ENCODE measurements around the gene LRIT3.

Gene LRIT3

DNA sequence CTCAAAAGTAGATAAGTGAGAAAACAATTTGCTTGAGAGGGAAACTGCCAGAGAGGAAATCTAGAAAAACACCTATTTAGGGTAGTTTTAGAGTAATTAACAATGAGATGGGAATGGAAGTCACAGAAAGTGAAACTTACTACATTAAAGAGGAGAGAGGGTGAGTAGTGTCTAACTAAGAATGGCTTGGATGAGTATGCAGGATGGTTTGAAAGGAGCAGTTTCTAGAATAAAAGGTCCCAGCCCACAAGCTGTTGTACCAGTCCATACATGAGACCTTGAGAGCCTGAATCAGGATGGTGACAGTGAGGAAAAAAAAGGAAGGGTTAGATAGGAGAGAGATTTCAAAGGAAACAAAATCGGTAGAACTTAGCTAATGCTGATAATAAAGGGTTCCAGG lies 31.0 kb upstream of the LRIT3 start:
- TF ChIP-seq ISL1 (CRISPR knock-in tag; IDR thresholded peaks at IDR 0.05) (no peak), ZFP3 (CRISPR knock-in tag; IDR thresholded peaks at IDR 0.05) (no peak), PPARA (CRISPR knock-in tag; IDR thresholded peaks at IDR 0.05; ENCODE audit: borderline replicate concordance) (no peak), CSDC2 (CRISPR knock-in tag; IDR thresholded peaks at IDR 0.05) (no peak), OSR1 (CRISPR knock-in tag; IDR thresholded peaks at IDR 0.05) (no peak)
- TF ChIP-seq, protein P1, sequence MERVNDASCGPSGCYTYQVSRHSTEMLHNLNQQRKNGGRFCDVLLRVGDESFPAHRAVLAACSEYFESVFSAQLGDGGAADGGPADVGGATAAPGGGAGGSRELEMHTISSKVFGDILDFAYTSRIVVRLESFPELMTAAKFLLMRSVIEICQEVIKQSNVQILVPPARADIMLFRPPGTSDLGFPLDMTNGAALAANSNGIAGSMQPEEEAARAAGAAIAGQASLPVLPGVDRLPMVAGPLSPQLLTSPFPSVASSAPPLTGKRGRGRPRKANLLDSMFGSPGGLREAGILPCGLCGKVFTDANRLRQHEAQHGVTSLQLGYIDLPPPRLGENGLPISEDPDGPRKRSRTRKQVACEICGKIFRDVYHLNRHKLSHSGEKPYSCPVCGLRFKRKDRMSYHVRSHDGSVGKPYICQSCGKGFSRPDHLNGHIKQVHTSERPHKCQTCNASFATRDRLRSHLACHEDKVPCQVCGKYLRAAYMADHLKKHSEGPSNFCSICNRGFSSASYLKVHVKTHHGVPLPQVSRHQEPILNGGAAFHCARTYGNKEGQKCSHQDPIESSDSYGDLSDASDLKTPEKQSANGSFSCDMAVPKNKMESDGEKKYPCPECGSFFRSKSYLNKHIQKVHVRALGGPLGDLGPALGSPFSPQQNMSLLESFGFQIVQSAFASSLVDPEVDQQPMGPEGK (CRISPR knock-in tag; IDR thresholded peaks at IDR 0.05; ENCODE audit: borderline replicate concordance) = no peak
- TF ChIP-seq, protein P2, sequence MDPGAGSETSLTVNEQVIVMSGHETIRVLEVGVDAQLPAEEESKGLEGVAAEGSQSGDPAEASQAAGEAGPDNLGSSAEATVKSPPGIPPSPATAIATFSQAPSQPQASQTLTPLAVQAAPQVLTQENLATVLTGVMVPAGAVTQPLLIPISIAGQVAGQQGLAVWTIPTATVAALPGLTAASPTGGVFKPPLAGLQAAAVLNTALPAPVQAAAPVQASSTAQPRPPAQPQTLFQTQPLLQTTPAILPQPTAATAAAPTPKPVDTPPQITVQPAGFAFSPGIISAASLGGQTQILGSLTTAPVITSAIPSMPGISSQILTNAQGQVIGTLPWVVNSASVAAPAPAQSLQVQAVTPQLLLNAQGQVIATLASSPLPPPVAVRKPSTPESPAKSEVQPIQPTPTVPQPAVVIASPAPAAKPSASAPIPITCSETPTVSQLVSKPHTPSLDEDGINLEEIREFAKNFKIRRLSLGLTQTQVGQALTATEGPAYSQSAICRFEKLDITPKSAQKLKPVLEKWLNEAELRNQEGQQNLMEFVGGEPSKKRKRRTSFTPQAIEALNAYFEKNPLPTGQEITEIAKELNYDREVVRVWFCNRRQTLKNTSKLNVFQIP (CRISPR knock-in tag; IDR thresholded peaks at IDR 0.05; ENCODE audit: borderline replicate concordance, low read depth) = no peak
- ATAC-seq = no peak

DNA sequence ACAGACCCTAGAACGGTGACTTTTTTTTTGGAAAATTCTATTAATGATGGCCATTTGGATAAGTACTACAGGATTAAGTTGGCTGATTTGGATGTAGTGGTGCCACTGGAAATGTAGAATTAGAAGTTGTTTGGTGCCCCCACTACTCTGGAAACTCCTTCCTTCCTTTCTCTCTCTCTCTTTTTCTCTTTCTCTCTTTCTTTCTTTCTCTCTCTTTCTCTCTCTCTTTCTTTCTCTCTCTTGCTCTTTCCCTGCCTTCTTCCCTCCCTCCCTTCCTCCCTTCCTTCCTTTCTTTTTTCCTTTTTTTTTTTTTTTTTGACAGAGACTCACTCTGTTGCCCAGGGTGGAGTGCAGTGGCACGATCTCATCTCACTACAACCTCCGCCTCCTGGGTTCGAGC lies 29.6 kb upstream of the LRIT3 start:
- no peak for ATAC-seq
- TF ChIP-seq SNAI2 (CRISPR knock-in tag; IDR thresholded peaks at IDR 0.05) (no peak), ZFP30 (CRISPR knock-in tag; IDR thresholded peaks at IDR 0.05) (no peak), BACH2 (CRISPR knock-in tag; IDR thresholded peaks at IDR 0.05; ENCODE audit: borderline replicate concordance) (no peak)
- TF ChIP-seq, protein P3, sequence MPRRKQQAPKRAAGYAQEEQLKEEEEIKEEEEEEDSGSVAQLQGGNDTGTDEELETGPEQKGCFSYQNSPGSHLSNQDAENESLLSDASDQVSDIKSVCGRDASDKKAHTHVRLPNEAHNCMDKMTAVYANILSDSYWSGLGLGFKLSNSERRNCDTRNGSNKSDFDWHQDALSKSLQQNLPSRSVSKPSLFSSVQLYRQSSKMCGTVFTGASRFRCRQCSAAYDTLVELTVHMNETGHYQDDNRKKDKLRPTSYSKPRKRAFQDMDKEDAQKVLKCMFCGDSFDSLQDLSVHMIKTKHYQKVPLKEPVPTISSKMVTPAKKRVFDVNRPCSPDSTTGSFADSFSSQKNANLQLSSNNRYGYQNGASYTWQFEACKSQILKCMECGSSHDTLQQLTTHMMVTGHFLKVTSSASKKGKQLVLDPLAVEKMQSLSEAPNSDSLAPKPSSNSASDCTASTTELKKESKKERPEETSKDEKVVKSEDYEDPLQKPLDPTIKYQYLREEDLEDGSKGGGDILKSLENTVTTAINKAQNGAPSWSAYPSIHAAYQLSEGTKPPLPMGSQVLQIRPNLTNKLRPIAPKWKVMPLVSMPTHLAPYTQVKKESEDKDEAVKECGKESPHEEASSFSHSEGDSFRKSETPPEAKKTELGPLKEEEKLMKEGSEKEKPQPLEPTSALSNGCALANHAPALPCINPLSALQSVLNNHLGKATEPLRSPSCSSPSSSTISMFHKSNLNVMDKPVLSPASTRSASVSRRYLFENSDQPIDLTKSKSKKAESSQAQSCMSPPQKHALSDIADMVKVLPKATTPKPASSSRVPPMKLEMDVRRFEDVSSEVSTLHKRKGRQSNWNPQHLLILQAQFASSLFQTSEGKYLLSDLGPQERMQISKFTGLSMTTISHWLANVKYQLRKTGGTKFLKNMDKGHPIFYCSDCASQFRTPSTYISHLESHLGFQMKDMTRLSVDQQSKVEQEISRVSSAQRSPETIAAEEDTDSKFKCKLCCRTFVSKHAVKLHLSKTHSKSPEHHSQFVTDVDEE (CRISPR knock-in tag; IDR thresholded peaks at IDR 0.05) = no peak

DNA sequence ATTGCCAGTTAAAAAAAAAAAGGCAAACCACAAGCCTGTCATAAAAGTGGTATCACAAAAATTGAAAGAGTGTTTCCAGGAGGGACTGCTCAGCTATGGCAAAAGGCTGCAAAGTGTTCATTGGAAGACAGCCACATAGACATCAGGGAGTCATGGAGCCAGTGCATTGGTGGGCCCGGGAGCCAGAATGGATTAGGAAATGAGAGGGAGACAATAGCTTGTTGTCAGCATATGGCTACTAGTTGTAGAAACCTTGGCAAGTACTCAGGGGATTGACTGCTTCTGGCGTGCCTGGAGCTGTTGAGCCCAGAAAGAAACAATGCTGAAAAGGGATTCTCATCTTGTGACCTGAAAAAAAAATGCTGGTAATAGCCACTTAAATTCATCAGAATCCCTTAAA lies 27.3 kb upstream of the LRIT3 start:
- no peak for ATAC-seq
- no peak for TF ChIP-seq BACH2 (CRISPR knock-in tag; IDR thresholded peaks at IDR 0.05; ENCODE audit: borderline replicate concordance)
- no peak for TF ChIP-seq GLIS3 (CRISPR knock-in tag; IDR thresholded peaks at IDR 0.05)
- TF ChIP-seq ZNF565 (CRISPR knock-in tag; conservative IDR thresholded peaks at IDR 0.05; ENCODE audit: low read depth) = no peak
- no peak for TF ChIP-seq OSR1 (CRISPR knock-in tag; IDR thresholded peaks at IDR 0.05)
- no peak for TF ChIP-seq ARNTL (CRISPR knock-in tag; IDR thresholded peaks at IDR 0.05; ENCODE audit: borderline replicate concordance, low read depth)
- TF ChIP-seq, protein P2 (CRISPR knock-in tag; IDR thresholded peaks at IDR 0.05; ENCODE audit: borderline replicate concordance, low read depth) = no peak
- TF ChIP-seq CSDC2 (CRISPR knock-in tag; IDR thresholded peaks at IDR 0.05) = no peak
- no peak for TF ChIP-seq TOX (CRISPR knock-in tag; IDR thresholded peaks at IDR 0.05; ENCODE audit: borderline replicate concordance)
- TF ChIP-seq ZFP30 (CRISPR knock-in tag; IDR thresholded peaks at IDR 0.05) = no peak
- TF ChIP-seq PPARA (CRISPR knock-in tag; IDR thresholded peaks at IDR 0.05; ENCODE audit: borderline replicate concordance) = no peak
- no peak for TF ChIP-seq ZNF70 (CRISPR knock-in tag; IDR thresholded peaks at IDR 0.05)

DNA sequence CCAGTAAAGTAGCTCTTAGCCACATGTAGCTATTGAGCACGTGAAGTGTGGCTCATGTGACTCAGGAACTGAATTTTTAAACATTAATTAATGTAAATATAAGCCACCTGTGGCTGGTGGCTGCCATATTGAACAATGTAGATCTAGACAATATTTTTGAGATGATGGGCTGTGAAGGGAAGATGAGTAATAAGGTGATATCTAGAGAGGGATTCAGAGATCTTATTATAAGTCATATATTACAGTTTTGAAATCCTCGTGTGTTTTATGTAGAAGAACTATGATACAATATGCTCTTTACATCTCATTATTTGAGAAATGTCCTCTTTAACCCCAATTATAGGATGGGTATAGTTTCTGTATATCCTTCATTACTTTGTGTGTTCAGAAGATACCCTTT lies 26.7 kb upstream of the LRIT3 start:
- TF ChIP-seq ZNF8 (CRISPR knock-in tag; IDR thresholded peaks at IDR 0.05) (no peak), ZFP30 (CRISPR knock-in tag; IDR thresholded peaks at IDR 0.05) (no peak), CSDC2 (CRISPR knock-in tag; IDR thresholded peaks at IDR 0.05) (no peak), RARB (CRISPR knock-in tag; IDR thresholded peaks at IDR 0.05) (no peak), OSR1 (CRISPR knock-in tag; IDR thresholded peaks at IDR 0.05) (no peak), PPARA (CRISPR knock-in tag; IDR thresholded peaks at IDR 0.05; ENCODE audit: borderline replicate concordance) (no peak), ZC3H10 (CRISPR knock-in tag; IDR thresholded peaks at IDR 0.05) (no peak), SNAI2 (CRISPR knock-in tag; IDR thresholded peaks at IDR 0.05) (no peak), ISL1 (CRISPR knock-in tag; IDR thresholded peaks at IDR 0.05) (no peak), TCF4 (CRISPR knock-in tag; IDR thresholded peaks at IDR 0.05; ENCODE audit: borderline replicate concordance) (no peak), ESRRG (CRISPR knock-in tag; IDR thresholded peaks at IDR 0.05) (no peak), ZNF70 (CRISPR knock-in tag; IDR thresholded peaks at IDR 0.05) (no peak), ZNF565 (CRISPR knock-in tag; conservative IDR thresholded peaks at IDR 0.05; ENCODE audit: low read depth) (no peak), BACH2 (CRISPR knock-in tag; IDR thresholded peaks at IDR 0.05; ENCODE audit: borderline replicate concordance) (no peak), ARNTL (CRISPR knock-in tag; IDR thresholded peaks at IDR 0.05; ENCODE audit: borderline replicate concordance, low read depth) (no peak)
- TF ChIP-seq, protein P3 (CRISPR knock-in tag; IDR thresholded peaks at IDR 0.05) = no peak
- no peak for ATAC-seq

Data from SK-N-SH treated with all-trans-retinoic acid at 6 μM for 48 hours (cell line).